ENCODE results near the gene TRIM47.

DNA sequence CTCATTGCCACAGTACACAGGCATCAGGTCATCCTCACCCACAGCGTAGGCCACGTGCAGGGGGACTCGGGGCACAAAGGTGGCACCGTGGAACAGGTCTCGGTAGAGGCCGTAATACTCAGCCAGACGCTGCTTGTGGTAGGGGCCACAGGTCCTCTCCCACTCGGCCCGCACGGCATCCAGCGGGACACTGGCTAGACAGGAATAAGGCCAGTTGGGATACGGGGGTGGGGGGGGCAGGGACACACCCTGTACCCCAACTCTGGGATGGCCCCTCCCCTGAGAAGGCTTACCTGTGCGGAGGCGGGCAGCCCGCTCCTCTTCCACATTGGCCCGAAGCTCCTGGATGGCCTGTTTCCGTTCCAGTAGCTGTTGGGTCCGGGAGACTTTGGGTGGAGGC is 23.3 kb upstream of the TRIM47 start:
- TF ChIP-seq CTCF (conservative IDR thresholded peaks at IDR 0.05; ENCODE audit: low read depth in 2 of 2) (no peak), POLR2AphosphoS5 (IDR thresholded peaks at IDR 0.05; ENCODE audit: low read depth) (no peak)

All from GM23338 (cell line).